Hepatocyte (in vitro differentiated cells): ENCODE results near the gene ATP8B2. TPM values are rescaled to one million over a fixed set of nuclear protein-coding genes. Genes with fewer than 3 reads are reported as not detected.

ENCODE experiments used
- DNase-seq: peaks from one replicate; pipeline ENCODE4 v3.0.0-alpha.2; 2016; ENCODE audit warnings: low spot score
- H2AFZ ChIP-seq: fragments of 200-600 bp; sonication (generic); 2 replicates; pipeline ENCODE4 v1.6.0; 2016; ENCODE audit warnings: antibody characterized with exemption, mild to moderate bottlenecking
- H3K27ac ChIP-seq: fragments of 200-600 bp; sonication (generic); 2 replicates; pipeline ENCODE4 v1.5.1; 2016; ENCODE audit warnings: mild to moderate bottlenecking
- H3K27me3 ChIP-seq: fragments of 200-600 bp; sonication (generic); 2 replicates; pipeline ENCODE4 v1.6.1; 2016
- H3K36me3 ChIP-seq: fragments of 200-600 bp; sonication (generic); replicated peaks from 2 replicates; pipeline ENCODE4 v1.5.1; 2016; ENCODE audit warnings: low read depth; ENCODE audit not compliant: insufficient read depth
- H3K4me1 ChIP-seq: fragments of 200-600 bp; sonication (generic); 2 replicates; pipeline ENCODE4 v1.5.1; 2016; ENCODE audit warnings: mild to moderate bottlenecking, moderate library complexity; ENCODE audit not compliant: insufficient read depth
- H3K4me2 ChIP-seq: fragments of 200-600 bp; sonication (generic); 2 replicates; pipeline ENCODE4 v1.6.0; 2016
- H3K4me3 ChIP-seq: fragments of 200-600 bp; sonication (generic); 2 replicates; pipeline ENCODE4 v1.5.1; 2016; ENCODE audit warnings: mild to moderate bottlenecking
- H3K79me2 ChIP-seq: fragments of 200-600 bp; sonication (generic); 2 replicates; pipeline ENCODE4 v1.6.0; 2017; ENCODE audit warnings: mild to moderate bottlenecking
- H3K9me2 ChIP-seq: fragments of 200-600 bp; sonication (generic); replicated peaks from 2 replicates; pipeline ENCODE4 v1.6.0; 2017; ENCODE audit warnings: mild to moderate bottlenecking; ENCODE audit not compliant: insufficient read depth
- H3K9me3 ChIP-seq: fragments of 200-600 bp; sonication (generic); 2 replicates; pipeline ENCODE4 v1.5.1; 2016; ENCODE audit warnings: low read depth, mild to moderate bottlenecking
- H4K20me1 ChIP-seq: fragments of 200-600 bp; sonication (generic); 2 replicates; pipeline ENCODE4 v1.6.0; 2016; ENCODE audit warnings: mild to moderate bottlenecking; ENCODE audit not compliant: insufficient read depth, poor library complexity, severe bottlenecking
- EZH2 ChIP-seq: fragments of 200-600 bp; sonication (generic); IDR thresholded peaks from 2 replicates; pipeline ENCODE4 v1.6.1; 2016; ENCODE audit warnings: antibody characterized with exemption, mild to moderate bottlenecking, borderline replicate concordance
- EZH2phosphoT487 ChIP-seq: fragments of 200-600 bp; sonication (generic); IDR thresholded peaks from one replicate; pipeline ENCODE4 v1.6.1; 2018; ENCODE audit warnings: antibody characterized with exemption, mild to moderate bottlenecking, low read depth, moderate library complexity; ENCODE audit not compliant: unreplicated experiment, severe bottlenecking
- WGBS: methylation state at CpG from one replicate; pipeline ENCODE4 v1.1.6; 2016; ENCODE audit warnings: low lambda C conversion rate; ENCODE audit errors: missing lambda C conversion rate; 5-methylcytosine and 5-hydroxymethylcytosine counted together
- polyA plus RNA-seq: library from polyadenylated mRNA; unstranded; fragments of >200 nt; fragmentation: Nextera tagmentation; extraction: Ambion mirVana; gene quantifications from 2 replicates; pipeline ENCODE4 v1.2.1, GENCODE V29; 2016
- total RNA-seq: library from RNA; depleted of rRNA; stranded (reverse); fragments of >200 nt; gene quantifications from 2 replicates; pipeline ENCODE4 v1.2.3, GENCODE V29; 2014
- TF ChIP-seq, protein P1 (sequence below): fragments of 200-600 bp; sonication (generic); IDR thresholded peaks from 2 replicates; pipeline ENCODE4 v1.5.1; 2016; ENCODE audit warnings: antibody characterized with exemption, mild to moderate bottlenecking; ENCODE audit not compliant: poor library complexity

ATP8B2 gene
- total and polyA plus RNA-seq, 2 experiments from 2014 or later = 8.7 to 42.0 TPM

DNA sequence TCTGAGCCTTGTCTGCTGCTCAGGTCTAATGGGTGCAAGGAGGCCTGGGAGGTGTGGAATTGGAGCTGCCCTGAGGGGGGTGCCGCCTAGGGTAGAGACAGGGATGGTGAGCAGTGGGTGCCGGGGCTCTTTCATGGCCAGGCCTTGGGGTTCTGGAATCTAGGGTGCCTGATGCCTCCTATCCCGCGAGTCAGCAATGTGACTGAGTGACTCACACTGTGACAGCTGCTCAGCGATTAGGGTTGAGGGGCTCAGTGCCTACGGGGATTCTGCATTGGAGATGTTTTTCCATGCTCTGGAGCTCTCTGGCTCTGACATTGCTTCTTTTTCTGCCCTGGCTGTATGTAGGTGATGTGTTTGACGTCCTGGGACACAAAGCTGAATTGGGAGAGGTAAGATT is 16.8 kb downstream of the ATP8B2 start:
- Histone ChIP-seq H3K27me3 (no peaks in the 10 kb centered on the region), H4K20me1 (no peaks in the 10 kb centered on the region), H3K9me2 (no peaks in the 10 kb centered on the region), H3K27ac (no peak overlapping the region), H3K4me1 (no peaks in the 10 kb centered on the region), H3K36me3 (no peaks in the 10 kb centered on the region), H3K9me3 (no peaks in the 10 kb centered on the region), H3K4me2 (no peak overlapping the region), H3K4me3 (no peak overlapping the region), H3K79me2 (no peaks in the 10 kb centered on the region), H2AFZ (no peak overlapping the region)
- no peak for DNase-seq
- TF ChIP-seq EZH2 (no peak), EZH2phosphoT487 (no peak)
- TF ChIP-seq, protein P1, sequence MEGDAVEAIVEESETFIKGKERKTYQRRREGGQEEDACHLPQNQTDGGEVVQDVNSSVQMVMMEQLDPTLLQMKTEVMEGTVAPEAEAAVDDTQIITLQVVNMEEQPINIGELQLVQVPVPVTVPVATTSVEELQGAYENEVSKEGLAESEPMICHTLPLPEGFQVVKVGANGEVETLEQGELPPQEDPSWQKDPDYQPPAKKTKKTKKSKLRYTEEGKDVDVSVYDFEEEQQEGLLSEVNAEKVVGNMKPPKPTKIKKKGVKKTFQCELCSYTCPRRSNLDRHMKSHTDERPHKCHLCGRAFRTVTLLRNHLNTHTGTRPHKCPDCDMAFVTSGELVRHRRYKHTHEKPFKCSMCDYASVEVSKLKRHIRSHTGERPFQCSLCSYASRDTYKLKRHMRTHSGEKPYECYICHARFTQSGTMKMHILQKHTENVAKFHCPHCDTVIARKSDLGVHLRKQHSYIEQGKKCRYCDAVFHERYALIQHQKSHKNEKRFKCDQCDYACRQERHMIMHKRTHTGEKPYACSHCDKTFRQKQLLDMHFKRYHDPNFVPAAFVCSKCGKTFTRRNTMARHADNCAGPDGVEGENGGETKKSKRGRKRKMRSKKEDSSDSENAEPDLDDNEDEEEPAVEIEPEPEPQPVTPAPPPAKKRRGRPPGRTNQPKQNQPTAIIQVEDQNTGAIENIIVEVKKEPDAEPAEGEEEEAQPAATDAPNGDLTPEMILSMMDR = no peak
- WGBS = over 99% methylated on average over 7 of the region's 7 CpGs

DNA sequence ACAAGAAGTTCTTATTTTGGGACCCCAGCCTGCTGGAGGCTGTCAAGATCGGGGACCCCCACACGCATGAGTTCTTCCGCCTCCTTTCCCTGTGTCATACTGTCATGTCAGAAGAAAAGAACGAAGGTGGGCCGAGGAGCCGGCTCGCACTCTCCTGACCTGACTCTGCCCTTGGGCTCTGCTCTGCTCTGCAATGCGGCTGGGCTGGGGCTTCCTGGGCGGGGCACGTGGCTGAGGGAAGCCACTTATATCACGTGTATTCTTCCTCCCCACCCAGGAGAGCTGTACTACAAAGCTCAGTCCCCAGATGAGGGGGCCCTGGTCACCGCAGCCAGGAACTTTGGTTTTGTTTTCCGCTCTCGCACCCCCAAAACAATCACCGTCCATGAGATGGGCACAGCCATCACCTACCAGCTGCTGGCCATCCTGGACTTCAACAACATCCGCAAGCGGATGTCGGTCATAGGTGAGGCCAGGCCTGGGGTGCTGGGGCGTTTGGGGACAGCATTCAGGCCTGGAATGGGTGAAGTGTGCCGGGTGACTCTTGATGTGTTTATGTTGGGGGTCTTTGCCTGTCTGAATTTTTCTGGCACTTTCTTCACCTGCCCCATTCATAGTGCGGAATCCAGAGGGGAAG is 17.6 kb downstream of the ATP8B2 start:
- H3K79me2 ChIP-seq = no peaks in the 10 kb centered on the region
- 96% methylated on average over 21 of the region's 21 CpGs for WGBS
- no peaks in the 10 kb centered on the region for H3K4me1 ChIP-seq
- no peak overlapping the region for H2AFZ ChIP-seq
- H3K9me3 ChIP-seq = no peaks in the 10 kb centered on the region
- no peak overlapping the region for H3K4me3 ChIP-seq
- no peaks in the 10 kb centered on the region for H3K36me3 ChIP-seq
- DNase-seq = no peak
- no peaks in the 10 kb centered on the region for H4K20me1 ChIP-seq
- H3K27ac ChIP-seq = no peak overlapping the region
- no peaks in the 10 kb centered on the region for H3K27me3 ChIP-seq
- H3K9me2 ChIP-seq = no peaks in the 10 kb centered on the region
- TF ChIP-seq EZH2 (no peak), EZH2phosphoT487 (no peak)
- TF ChIP-seq, protein P1 = no peak
- H3K4me2 ChIP-seq = no peak overlapping the region

DNA sequence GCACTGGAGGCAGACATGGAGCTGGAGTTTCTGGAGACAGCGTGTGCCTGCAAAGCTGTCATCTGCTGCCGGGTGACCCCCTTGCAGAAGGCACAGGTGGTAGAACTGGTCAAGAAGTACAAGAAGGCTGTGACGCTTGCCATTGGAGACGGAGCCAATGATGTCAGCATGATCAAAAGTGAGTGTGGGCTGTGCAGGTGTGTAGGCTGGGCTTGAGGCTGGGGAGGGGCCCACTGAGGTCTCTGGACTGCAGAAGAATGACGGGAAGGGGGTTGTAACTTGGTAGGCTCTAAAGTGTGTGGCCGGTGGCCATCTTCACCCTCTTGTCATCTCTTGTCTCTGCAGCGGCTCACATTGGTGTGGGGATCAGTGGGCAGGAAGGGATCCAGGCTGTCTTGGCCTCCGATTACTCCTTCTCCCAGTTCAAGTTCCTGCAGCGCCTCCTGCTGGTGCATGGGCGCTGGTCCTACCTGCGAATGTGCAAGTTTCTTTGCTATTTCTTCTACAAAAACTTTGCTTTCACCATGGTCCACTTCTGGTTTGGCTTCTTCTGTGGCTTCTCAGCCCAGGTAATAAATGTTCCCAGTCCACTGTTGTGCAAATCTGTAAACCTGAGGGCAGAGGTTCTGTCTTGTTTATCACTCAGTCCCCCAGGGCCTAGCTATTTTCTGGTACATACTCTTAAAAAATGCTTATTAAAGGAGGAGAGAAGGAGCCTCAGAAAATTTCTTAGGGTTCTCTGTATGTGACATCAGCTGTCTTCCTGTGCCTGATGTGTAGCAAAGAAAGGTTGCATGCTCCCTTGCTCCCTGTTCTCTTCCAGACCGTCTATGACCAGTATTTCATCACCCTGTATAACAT is 19.9 kb downstream of the ATP8B2 start:
- no peaks in the 10 kb centered on the region for H3K27me3 ChIP-seq
- TF ChIP-seq EZH2 = no peak
- TF ChIP-seq, protein P1 = peak; percentile 53
- no peaks in the 10 kb centered on the region for H3K9me3 ChIP-seq
- H3K36me3 ChIP-seq = no peaks in the 10 kb centered on the region
- H2AFZ ChIP-seq = no peak overlapping the region
- H3K4me3 ChIP-seq = no peak overlapping the region
- WGBS = 79% methylated on average over 12 of the region's 12 CpGs
- DNase-seq = peak; percentile 66
- no peaks in the 10 kb centered on the region for H3K79me2 ChIP-seq
- no peaks in the 10 kb centered on the region for H3K9me2 ChIP-seq
- H3K4me2 ChIP-seq = no peak overlapping the region
- H3K27ac ChIP-seq = no peak overlapping the region
- no peaks in the 10 kb centered on the region for H3K4me1 ChIP-seq
- no peaks in the 10 kb centered on the region for H4K20me1 ChIP-seq
